Dedifferentiated amniotic fluid mesenchymal stem cell (primary cell): ENCODE data around the gene IFNG.

Experiments used
- DNase-seq: peaks from one replicate; pipeline ENCODE4 v3.0.0-alpha.2; 2016; ENCODE audit errors: extremely low spot score

Gene IFNG

DNA sequence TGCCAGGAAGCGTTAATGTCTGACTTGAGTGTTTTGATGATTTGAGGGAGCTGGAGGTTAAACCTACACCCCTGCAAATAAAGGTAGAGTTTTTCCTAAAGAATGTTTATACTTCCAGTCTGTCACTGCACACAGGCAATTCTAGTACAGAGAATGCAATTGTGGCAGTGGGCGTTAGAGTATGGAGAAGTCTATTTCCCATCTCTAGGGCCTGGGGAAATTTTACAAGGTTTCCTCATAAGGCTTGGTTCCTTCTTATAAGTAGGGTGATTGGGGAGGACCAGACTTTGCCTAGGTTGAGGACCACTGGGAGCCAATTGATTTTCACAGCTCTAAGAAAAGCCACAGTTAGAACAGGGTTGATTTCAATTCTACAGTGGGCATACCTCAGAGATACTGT is 44.3 kb downstream of the IFNG start:
- DNase-seq, result no peak

DNA sequence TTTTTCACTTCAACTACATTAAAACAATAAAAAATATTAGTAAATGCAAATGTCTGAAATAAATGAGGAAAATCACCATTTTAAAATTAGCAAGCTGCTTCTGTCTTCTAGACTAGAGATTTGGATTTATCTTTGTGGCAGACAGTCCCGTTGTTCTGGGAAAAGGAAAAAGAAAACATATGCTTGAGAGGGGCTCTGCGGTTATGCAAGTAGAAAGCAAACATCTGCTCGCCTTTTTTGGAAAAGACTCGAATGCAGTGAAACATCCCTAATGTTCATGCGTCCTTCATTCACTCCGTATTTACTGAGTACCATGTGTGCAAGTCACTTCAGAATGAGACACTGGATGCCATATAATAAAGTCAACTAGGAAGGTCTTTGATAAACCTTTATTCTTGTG is 44.9 kb downstream of the IFNG start:
- DNase-seq, result no peak

DNA sequence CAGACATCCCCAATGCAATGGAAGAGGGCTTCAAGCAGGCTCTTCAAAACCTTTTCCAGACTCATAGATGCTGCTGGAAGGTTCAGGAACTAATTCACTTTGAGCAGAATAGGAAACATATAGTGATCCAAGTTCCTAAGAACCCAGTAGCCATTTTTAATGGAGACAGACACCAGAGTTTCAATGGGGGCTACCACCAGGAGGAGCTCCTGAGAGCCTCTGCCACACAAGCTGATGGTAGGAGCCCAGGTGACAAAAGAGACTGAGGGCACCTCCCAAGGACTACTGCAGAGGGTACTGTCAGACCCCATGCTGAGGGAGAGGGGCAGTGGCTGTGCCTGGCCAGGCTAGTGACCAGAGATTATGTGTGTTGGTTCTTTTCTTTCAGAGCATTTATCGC is 45.9 kb downstream of the IFNG start:
- no peak for DNase-seq

DNA sequence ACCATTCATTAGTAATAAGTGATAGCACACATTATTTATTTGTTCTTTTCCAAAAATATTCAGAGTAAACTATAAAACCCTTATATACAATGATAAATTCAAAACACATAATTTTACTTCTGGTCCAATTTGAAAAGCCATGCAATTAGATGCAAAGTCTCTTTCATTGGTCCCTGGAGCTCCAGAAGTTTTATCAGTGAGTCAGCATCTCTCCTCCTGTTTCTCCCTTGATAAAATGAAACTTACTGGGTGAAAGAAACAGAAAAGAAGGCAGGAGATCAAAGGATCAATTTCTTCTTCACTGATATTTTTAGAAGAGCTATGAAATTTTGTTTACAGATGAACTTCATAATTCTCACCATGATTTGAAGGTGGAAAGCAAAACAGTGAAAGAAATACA is 47.5 kb downstream of the IFNG start:
- no peak for DNase-seq

DNA sequence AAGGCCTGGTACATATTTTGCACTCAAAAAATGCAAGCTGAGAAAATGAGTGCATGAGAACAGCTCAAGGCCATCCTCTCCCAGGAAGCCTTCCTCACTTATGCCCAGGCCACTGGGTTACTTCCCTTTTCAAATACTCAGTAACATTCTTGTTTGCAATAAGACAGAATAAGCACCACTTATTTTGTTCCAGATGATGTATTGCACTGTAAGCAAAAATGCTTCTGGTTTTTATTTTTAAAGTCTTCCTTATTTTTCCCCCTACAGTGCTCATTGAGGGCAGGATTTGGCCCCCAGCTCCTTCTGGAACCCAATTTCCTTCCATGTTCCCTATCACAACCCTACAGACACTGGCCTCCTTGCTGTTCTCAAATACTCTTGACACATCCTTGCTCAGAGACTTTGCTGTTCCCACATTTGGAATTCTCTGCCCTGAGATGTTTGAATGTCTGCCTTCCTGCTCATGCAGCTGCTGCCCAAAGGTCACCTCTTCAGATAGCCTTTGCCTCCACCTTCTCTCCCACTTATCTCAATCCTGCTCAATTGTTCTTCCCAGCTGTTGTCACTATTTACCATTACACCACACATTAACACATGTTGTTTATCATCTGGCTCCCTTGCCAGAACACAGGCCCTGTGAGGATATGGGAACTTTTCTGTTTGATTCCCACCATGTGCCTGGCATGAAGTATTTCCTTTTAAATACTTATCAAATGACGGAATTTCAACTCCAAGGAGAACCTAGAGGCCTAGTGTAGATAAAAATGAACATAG is 49.9 kb downstream of the IFNG start:
- no peak for DNase-seq

DNA sequence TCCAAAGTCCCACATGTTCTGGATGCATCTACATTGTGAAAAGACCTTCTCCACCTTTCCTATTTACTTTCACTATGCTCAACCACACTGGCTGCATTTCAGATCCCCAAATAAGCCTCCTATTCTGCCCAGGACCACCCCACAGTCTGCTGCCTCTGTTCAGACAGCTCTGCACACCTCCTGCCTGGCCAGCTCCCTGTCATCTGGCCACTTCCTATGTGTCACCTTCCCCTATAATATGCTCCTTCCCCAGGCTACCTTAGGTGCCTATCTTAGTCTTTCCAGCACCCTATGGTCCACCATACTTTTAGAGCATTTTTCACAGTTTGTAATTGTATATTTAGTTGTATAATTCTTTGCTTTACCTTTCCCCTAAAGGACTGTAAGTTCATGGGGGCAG is 50.5 kb downstream of the IFNG start:
- no peak for DNase-seq

DNA sequence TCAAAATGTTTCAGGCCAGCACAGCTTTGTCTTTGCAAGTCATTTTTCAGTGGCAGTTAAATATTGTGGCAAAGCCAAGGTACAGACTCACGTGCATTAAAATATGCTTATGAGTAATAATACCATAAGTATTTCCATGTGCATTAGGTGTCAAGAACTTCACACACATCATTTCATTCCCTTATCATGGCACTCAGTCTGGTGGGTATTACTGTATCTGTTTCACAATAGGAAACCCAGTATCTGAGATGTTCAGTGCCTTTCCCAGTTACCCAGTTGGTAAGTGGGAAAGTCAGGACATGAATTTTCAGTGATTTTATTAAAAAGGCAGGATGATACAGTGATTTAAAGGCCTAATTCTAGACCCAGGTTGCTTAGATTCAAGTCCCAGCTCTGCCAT is 52.9 kb downstream of the IFNG start:
- no peak for DNase-seq

DNA sequence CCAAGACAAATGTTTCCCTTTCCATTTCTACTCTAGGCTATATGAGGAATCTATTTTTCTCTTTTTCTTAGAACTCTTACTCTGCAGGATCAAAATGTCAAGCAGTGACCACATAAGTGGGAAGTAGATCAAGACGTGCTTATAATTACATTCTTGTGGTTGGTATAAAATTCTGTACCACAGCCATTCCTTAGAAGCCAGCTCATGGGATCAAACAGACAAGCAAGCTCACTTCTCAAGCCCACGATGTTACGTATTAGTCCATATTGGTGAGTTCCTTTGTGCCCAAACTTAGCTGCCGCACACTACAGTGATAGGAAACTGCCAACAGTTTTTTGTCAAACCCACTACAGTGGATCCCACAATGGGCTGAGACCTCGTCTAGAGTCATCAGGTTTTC is 53.4 kb downstream of the IFNG start:
- no peak for DNase-seq
